B cell (primary cell): Measurements from ENCODE around the gene PCF11. TPM values are rescaled to one million over a fixed set of nuclear protein-coding genes. Genes with fewer than 3 reads are reported as not detected.

Experiments
- ATAC-seq: fragments of 200-7000 bp; cut with Tn5 transposase; one replicate; pipeline ENCODE4 v1.10.0; 2021; ENCODE audit warnings: low read depth, mild to moderate bottlenecking, moderate number of reproducible peaks, moderate library complexity
- CTCF ChIA-PET: fragments of 350-600 bp; sonication (Branson Sonifier 250); formaldehyde crosslinking; loops from one replicate; lab custom pipeline; 2021; ENCODE audit warnings: antibody characterized with exemption, inconsistent platforms; lab: Charles Lee
- POLR2A ChIA-PET: fragments of 350-600 bp; sonication (Branson Sonifier 250); formaldehyde crosslinking; loops from one replicate; lab custom pipeline; 2021; ENCODE audit warnings: antibody characterized with exemption; lab: Charles Lee
- DNase-seq: peaks from one replicate; pipeline ENCODE4 v3.0.0; 2013
- H2AFZ ChIP-seq: 2 replicates; pipeline ENCODE4 v1.6.1; 2012; ENCODE audit warnings: mild to moderate bottlenecking, low read depth, low read length; ENCODE audit not compliant: insufficient read depth, poor library complexity, severe bottlenecking
- H3K27ac ChIP-seq, 2 donors: 1 replicate in 1 of 2; 2 replicates in 1 of 2; pipeline ENCODE4 v1.5.1; 2012 to 2013; ENCODE audit warnings: low read length in 2 of 2, mild to moderate bottlenecking in 2 of 2, moderate library complexity in 1 of 2
- H3K27me3 ChIP-seq, 4 experiments: fragments of 200-600 bp in 1 of 4; sonication (generic) in 1 of 4; replicated peaks in 1 of 4; 1 replicate in 2 of 4; 2 replicates in 2 of 4; pipeline versions ENCODE4 v1.6.1 to v1.7.0; 2013 to 2016; ENCODE audit warnings: low read length in 3 of 4, mild to moderate bottlenecking in 2 of 4, mixed read lengths in 1 of 4, moderate library complexity in 1 of 4; ENCODE audit not compliant: insufficient read depth in 4 of 4, control insufficient read depth in 3 of 4; ENCODE audit errors: control extremely low read depth in 1 of 4
- H3K36me3 ChIP-seq, 2 experiments: replicated peaks in 1 of 2; 1 replicate in 1 of 2; 2 replicates in 1 of 2; pipeline versions ENCODE4 v1.6.1 to v1.7.1; 2013; ENCODE audit warnings: low read length in 1 of 2; ENCODE audit not compliant: insufficient read depth in 2 of 2, control insufficient read depth in 1 of 2; ENCODE audit errors: control extremely low read depth in 1 of 2, extremely low read depth in 1 of 2
- H3K4me1 ChIP-seq, 2 donors: fragments of 200-600 bp in 1 of 2; sonication (generic) in 1 of 2; 1 replicate in 1 of 2; 2 replicates in 1 of 2; pipeline versions ENCODE4 v1.5.1 to v1.6.1; 2013 to 2017; ENCODE audit warnings: low read length in 2 of 2; ENCODE audit not compliant: control insufficient read depth in 2 of 2, insufficient read depth in 2 of 2
- H3K4me2 ChIP-seq: replicated peaks from 2 replicates; pipeline ENCODE3; 2012; ENCODE audit warnings: mild to moderate bottlenecking, low read depth, low read length; ENCODE audit not compliant: poor library complexity, severe bottlenecking
- H3K4me3 ChIP-seq, 5 experiments: fragments of 200-600 bp in 1 of 5; sonication (generic) in 1 of 5; 1 replicate in 3 of 5; 2 replicates in 2 of 5; pipeline versions ENCODE4 v1.5.1 to v1.7.0; 2011 to 2016; ENCODE audit warnings: low read length in 4 of 5, mild to moderate bottlenecking in 4 of 5, low read depth in 2 of 5, control low read depth in 1 of 5, moderate library complexity in 1 of 5; ENCODE audit not compliant: insufficient read depth in 1 of 5; ENCODE audit errors: control extremely low read depth in 1 of 5, extremely low read depth in 1 of 5
- H3K79me2 ChIP-seq: fragments of 200-600 bp; sonication (generic); one replicate; pipeline ENCODE4 v1.6.0; 2016; ENCODE audit warnings: low read length; ENCODE audit not compliant: control insufficient read depth, insufficient read depth
- H3K9ac ChIP-seq: fragments of 200-600 bp; sonication (generic); 2 replicates; pipeline ENCODE4 v1.6.1; 2017; ENCODE audit warnings: mild to moderate bottlenecking, low read length, moderate library complexity
- H3K9me3 ChIP-seq, 3 donors: one replicate each; pipeline versions ENCODE4 v1.6.1 to v1.7.1; 2013; ENCODE audit warnings: low read length in 2 of 3; ENCODE audit not compliant: control insufficient read depth in 2 of 3, insufficient read depth in 1 of 3; ENCODE audit errors: control extremely low read depth in 1 of 3
- H4K20me1 ChIP-seq: 2 replicates; pipeline ENCODE4 v1.6.0; 2012; ENCODE audit warnings: mild to moderate bottlenecking, low read length; ENCODE audit not compliant: insufficient read depth, control insufficient read depth, poor library complexity, severe bottlenecking
- H3K27ac Mint-ChIP-seq: one replicate; pipeline ENCODE4 v1.8.0; 2021; ENCODE audit warnings: mixed read lengths
- H3K27me3 Mint-ChIP-seq: one replicate; pipeline ENCODE4 v1.8.0; 2021; ENCODE audit warnings: mixed read lengths
- H3K4me1 Mint-ChIP-seq: one replicate; pipeline ENCODE4 v1.8.0; 2021; ENCODE audit warnings: mixed read lengths
- H3K4me3 Mint-ChIP-seq: one replicate; pipeline ENCODE4 v1.8.0; 2021; ENCODE audit warnings: mixed read lengths
- H3K9me3 Mint-ChIP-seq: one replicate; pipeline ENCODE4 v1.8.0; 2022; ENCODE audit warnings: mixed read lengths; ENCODE audit not compliant: insufficient read depth
- CTCF ChIP-seq: fragments of 200-600 bp; IDR thresholded peaks from one replicate; pipeline ENCODE4 v1.8.0; 2022; ENCODE audit warnings: antibody characterized with exemption, mild to moderate bottlenecking
- EZH2 ChIP-seq: IDR thresholded peaks from 2 replicates; pipeline ENCODE4 v1.6.1; 2012; ENCODE audit warnings: borderline replicate concordance, low read depth, mild to moderate bottlenecking, moderate library complexity, low read length; ENCODE audit not compliant: insufficient read depth, poor library complexity, severe bottlenecking
- WGBS: methylation state at CpG from one replicate; pipeline ENCODE4 v1.1.5; 2013; ENCODE audit warnings: missing lambda C conversion rate; ENCODE audit not compliant: insufficient coverage; 5-methylcytosine and 5-hydroxymethylcytosine counted together
- intact Hi-C: fragments of 100-400 bp; cut with micrococcal nuclease; formaldehyde crosslinking; loops from one replicate; pipeline ENCODE4 v1.10.0; 2022
- polyA plus RNA-seq: library from polyadenylated mRNA; depleted of rRNA; stranded (reverse); fragments of >200 nt; gene quantifications from 2 replicates; pipeline ENCODE4 v1.2.3, GENCODE V29; 2012
- total RNA-seq, 2 donors: library from RNA; stranded (reverse); fragments of 120-200 nt in 1 of 2; gene quantifications; 1 replicate in 1 of 2; 2 replicates in 1 of 2; pipeline versions ENCODE4 v1.2.3 to v1.2.4, GENCODE V29; 2013 to 2022

PCF11 gene
- total and polyA plus RNA-seq, 2 donors (not counting 1 experiment from before 2014, with no cell fraction given) = 123 to 185 TPM

- Mint-ChIP-seq H3K27me3 (no peaks in the 10 kb centered on the region), H3K4me3 (no peak overlapping the region), H3K9me3 (no peaks in the 10 kb centered on the region), H3K27ac (no peak overlapping the region), H3K4me1 (peaks cover 31% of the 10 kb centered on the region)
- Histone ChIP-seq H3K9me3 (no peaks in the 10 kb centered on the region), H4K20me1 (no peaks in the 10 kb centered on the region), H3K4me1 (peaks cover 26 to 28% of the 10 kb centered on the region in 2 donors), H3K36me3 (peaks cover 0 to 7% of the 10 kb centered on the region in 2 experiments), H3K4me2 (no peak overlapping the region), H3K27ac (no peak overlapping the region), H2AFZ (no peak overlapping the region), H3K27me3 (no peaks in the 10 kb centered on the region), H3K9ac (no peak overlapping the region), H3K79me2 (peaks cover 26% of the 10 kb centered on the region), H3K4me3 (no peak overlapping the region)
- DNase-seq (no peak), ATAC-seq (no peak)
- ChIA-PET CTCF (interaction anchor here (0.7 kb wide), 1 partner anchor 137 kb away, joined by 5 read pairs; no protein-coding TSS in a partner anchor), POLR2A (no interaction called here)
- intact Hi-C loops = no loop called here
- TF ChIP-seq CTCF (no peak), EZH2 (no peak)
- WGBS = 80% methylated on average over 2 of the region's 2 CpGs
Measured at GRCh38 chr11:83112886-83113285, 44.0 kb upstream of the PCF11 start.

GRCh38 chr11:83115026-83115425 lies 41.9 kb upstream of the PCF11 start:
- Histone ChIP-seq H3K27ac (no peak overlapping the region), H3K4me3 (no peak overlapping the region), H3K9ac (peak overlapping the region; percentile 62), H3K79me2 (peaks cover 26% of the 10 kb centered on the region), H4K20me1 (no peaks in the 10 kb centered on the region), H3K36me3 (peaks cover 0 to 7% of the 10 kb centered on the region in 2 experiments), H2AFZ (no peak overlapping the region), H3K9me3 (no peaks in the 10 kb centered on the region), H3K4me2 (peak overlapping the region; percentile 75), H3K4me1 (peaks cover 35 to 36% of the 10 kb centered on the region in 2 donors), H3K27me3 (no peaks in the 10 kb centered on the region)
- ATAC-seq (no peak), DNase-seq (no peak)
- H3K27ac Mint-ChIP-seq = no peak overlapping the region
- no peaks in the 10 kb centered on the region for H3K9me3 Mint-ChIP-seq
- ChIA-PET CTCF (interaction anchor here (1.3 kb wide), 1 partner anchor 40 kb away, joined by 6 read pairs; no protein-coding TSS in a partner anchor), POLR2A (no interaction called here)
- H3K4me1 Mint-ChIP-seq = peaks cover 41% of the 10 kb centered on the region
- WGBS = no CpG with 5 or more reads among the region's 3 CpGs
- intact Hi-C loops = no loop called here
- H3K27me3 Mint-ChIP-seq = no peaks in the 10 kb centered on the region
- TF ChIP-seq EZH2 (no peak), CTCF (no peak)
- H3K4me3 Mint-ChIP-seq = peak overlapping the region; percentile 75
